NCI-H446 treated with DMSO at 0.1 percent for 48 hours (cell line): ENCODE results near the gene USH1C.

Source experiments
- DNase-seq: peaks from one replicate; lab custom pipeline; 2025; lab: John Stamatoyannopoulos, UW

Gene USH1C

GRCh38 chr11:17504330-17505107 lies 39.7 kb downstream of the USH1C start:
- DNase-seq: peak; percentile 26

- no peak for DNase-seq
These were observed 41.6 kb downstream of the USH1C start for GRCh38 chr11:17502630-17503029.

GRCh38 chr11:17500673-17501072 lies 43.5 kb downstream of the USH1C start:
- no peak for DNase-seq

- no peak for DNase-seq
These were observed 45.7 kb downstream of the USH1C start for GRCh38 chr11:17498475-17498874.

- no peak for DNase-seq
These were observed 46.2 kb downstream of the USH1C start for GRCh38 chr11:17498058-17498457.

GRCh38 chr11:17496406-17496805 lies 47.8 kb downstream of the USH1C start:
- no peak for DNase-seq

GRCh38 chr11:17494019-17494418 lies 50.2 kb downstream of the USH1C start:
- DNase-seq: no peak

GRCh38 chr11:17490938-17491337 lies 53.3 kb downstream of the USH1C start:
- no peak for DNase-seq

- no peak for DNase-seq
These were observed 54.0 kb downstream of the USH1C start for GRCh38 chr11:17490232-17490631.

GRCh38 chr11:17489751-17490150 lies 54.5 kb downstream of the USH1C start:
- DNase-seq: peak; percentile 34

GRCh38 chr11:17488563-17488962 lies 55.7 kb downstream of the USH1C start:
- no peak for DNase-seq

- DNase-seq: no peak
These were observed 57.6 kb downstream of the USH1C start for GRCh38 chr11:17486646-17487045.

- DNase-seq: no peak
These were observed 60.7 kb downstream of the USH1C start for GRCh38 chr11:17483505-17483904.

GRCh38 chr11:17481905-17482304 lies 62.3 kb downstream of the USH1C start:
- no peak for DNase-seq

- DNase-seq: no peak
These were observed 64.7 kb downstream of the USH1C start for GRCh38 chr11:17479284-17480214.

- DNase-seq: no peak
These were observed 66.1 kb downstream of the USH1C start for GRCh38 chr11:17478070-17478469.

GRCh38 chr11:17477361-17477760 lies 66.9 kb downstream of the USH1C start:
- DNase-seq: no peak

- DNase-seq: no peak
These were observed 67.2 kb downstream of the USH1C start for GRCh38 chr11:17477084-17477333.

GRCh38 chr11:17476317-17477083 lies 67.7 kb downstream of the USH1C start, which contains the start of gene ABCC8:
Gene ABCC8, minus strand, starts transcription at chr11:17476845. Its CDS starts 69 bp downstream, at chr11:17476776.
- DNase-seq: no peak

- no peak for DNase-seq
These were observed 68.4 kb downstream of the USH1C start for GRCh38 chr11:17475666-17476316.

GRCh38 chr11:17473071-17473744 lies 71.0 kb downstream of the USH1C start:
- DNase-seq: no peak
